ENCODE results near the gene ANP32B.
"Not testable (repeated sequence)": the region's sequence is repeated elsewhere in the genome, so short reads cannot be mapped to it uniquely, and the experiment has no call there.

ANP32B gene

GRCh38 chr9:98018347-98018746 lies 35.2 kb downstream of the ANP32B start:
- Histone ChIP-seq H3K27me3 (ENCODE audit: insufficient read depth, low read length) (no peaks in the 10 kb centered on the region), H3K27ac (ENCODE audit: low read length) (no peak overlapping the region), H3K4me1 (ENCODE audit: insufficient read depth, low read length) (no peaks in the 10 kb centered on the region), H3K9ac (ENCODE audit: low read depth, low read length) (no peak overlapping the region), H3K9me3 (ENCODE audit: insufficient read depth, low read depth, low read length) (no peaks in the 10 kb centered on the region), H3K4me3 (ENCODE audit: low read length) (no peak overlapping the region), H3K36me3 (ENCODE audit: insufficient read depth, low read depth, low read length) (peaks cover 46% of the 10 kb centered on the region)

DNA sequence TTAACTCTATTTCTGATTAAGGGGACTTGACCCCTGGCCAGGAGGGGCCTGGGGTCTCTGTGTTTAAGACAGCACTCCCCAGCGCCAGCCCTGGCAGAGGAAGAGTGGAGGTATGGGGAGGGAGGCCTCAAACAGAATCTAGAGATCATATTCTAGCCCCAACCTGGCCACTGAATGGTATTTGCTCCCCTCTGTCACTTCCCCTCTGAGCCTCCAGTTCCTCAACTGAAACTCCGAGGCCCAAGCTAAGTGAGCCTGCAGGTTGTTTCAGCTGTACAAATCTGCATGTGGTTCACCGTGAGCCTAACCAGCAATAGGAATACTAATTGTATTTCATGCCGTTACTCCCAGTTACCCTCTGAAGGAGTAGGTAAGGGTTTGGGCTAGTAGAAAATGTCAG lies 36.0 kb downstream of the ANP32B start:
- Histone ChIP-seq H3K4me1 (ENCODE audit: insufficient read depth, low read length) (no peaks in the 10 kb centered on the region), H3K9ac (ENCODE audit: low read depth, low read length) (no peak overlapping the region), H3K27ac (ENCODE audit: low read length) (no peak overlapping the region), H3K27me3 (ENCODE audit: insufficient read depth, low read length) (no peaks in the 10 kb centered on the region), H3K9me3 (ENCODE audit: insufficient read depth, low read depth, low read length) (no peaks in the 10 kb centered on the region), H3K4me3 (ENCODE audit: low read length) (no peak overlapping the region), H3K36me3 (ENCODE audit: insufficient read depth, low read depth, low read length) (peaks cover 39% of the 10 kb centered on the region)

- not testable (repeated sequence) for H3K9ac ChIP-seq (ENCODE audit: low read depth, low read length); H3K4me1 ChIP-seq (ENCODE audit: insufficient read depth, low read length); H3K9me3 ChIP-seq (ENCODE audit: insufficient read depth, low read depth, low read length); H3K27ac ChIP-seq (ENCODE audit: low read length); H3K27me3 ChIP-seq (ENCODE audit: insufficient read depth, low read length); H3K4me3 ChIP-seq (ENCODE audit: low read length)
- H3K36me3 ChIP-seq (ENCODE audit: insufficient read depth, low read depth, low read length) = peaks cover 31% of the 10 kb centered on the region
Measured at GRCh38 chr9:98019869-98020268, 36.7 kb downstream of the ANP32B start.

GRCh38 chr9:98020476-98021145 lies 37.5 kb downstream of the ANP32B start:
- Histone ChIP-seq H3K27me3 (ENCODE audit: insufficient read depth, low read length) (no peaks in the 10 kb centered on the region), H3K9ac (ENCODE audit: low read depth, low read length) (no peak overlapping the region), H3K36me3 (ENCODE audit: insufficient read depth, low read depth, low read length) (peaks cover 24% of the 10 kb centered on the region), H3K27ac (ENCODE audit: low read length) (no peak overlapping the region), H3K9me3 (ENCODE audit: insufficient read depth, low read depth, low read length) (no peaks in the 10 kb centered on the region), H3K4me1 (ENCODE audit: insufficient read depth, low read length) (no peaks in the 10 kb centered on the region), H3K4me3 (ENCODE audit: low read length) (no peak overlapping the region)

GRCh38 chr9:98021306-98022040 lies 38.3 kb downstream of the ANP32B start:
- no peaks in the 10 kb centered on the region for H3K27me3 ChIP-seq (ENCODE audit: insufficient read depth, low read length)
- H3K36me3 ChIP-seq (ENCODE audit: insufficient read depth, low read depth, low read length) = peaks cover 15% of the 10 kb centered on the region
- H3K9ac ChIP-seq (ENCODE audit: low read depth, low read length) = no peak overlapping the region
- no peaks in the 10 kb centered on the region for H3K4me1 ChIP-seq (ENCODE audit: insufficient read depth, low read length)
- H3K27ac ChIP-seq (ENCODE audit: low read length) = no peak overlapping the region
- no peaks in the 10 kb centered on the region for H3K9me3 ChIP-seq (ENCODE audit: insufficient read depth, low read depth, low read length)
- no peak overlapping the region for H3K4me3 ChIP-seq (ENCODE audit: low read length)

- Histone ChIP-seq H3K9ac (ENCODE audit: low read depth, low read length) (no peak overlapping the region), H3K4me3 (ENCODE audit: low read length) (no peak overlapping the region)
Measured at GRCh38 chr9:98022447-98022846, 39.3 kb downstream of the ANP32B start.

DNA sequence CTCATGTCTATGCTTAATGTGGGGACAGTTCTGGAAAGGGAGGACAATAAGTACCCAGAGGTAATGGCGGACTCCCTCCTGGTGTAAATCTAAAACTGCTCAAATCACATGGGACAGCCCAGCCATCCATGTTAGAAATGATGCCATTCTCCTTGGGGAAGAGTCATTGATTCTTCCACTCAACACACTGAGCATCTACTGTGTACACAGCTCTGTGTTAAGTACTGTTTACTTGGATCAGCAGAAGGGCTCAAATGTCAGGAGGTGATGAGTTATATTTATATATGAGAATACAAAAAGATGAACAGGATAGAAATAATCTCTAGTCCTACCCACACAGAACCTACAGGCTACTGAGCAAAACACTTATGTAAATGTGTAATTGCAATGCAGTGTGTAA lies 41.6 kb downstream of the ANP32B start:
- Histone ChIP-seq H3K36me3 (ENCODE audit: insufficient read depth, low read depth, low read length) (no peaks in the 10 kb centered on the region), H3K4me1 (ENCODE audit: insufficient read depth, low read length) (no peaks in the 10 kb centered on the region), H3K9me3 (ENCODE audit: insufficient read depth, low read depth, low read length) (no peaks in the 10 kb centered on the region), H3K9ac (ENCODE audit: low read depth, low read length) (no peak overlapping the region; the same call in 1 of the 2 replicates), H3K27me3 (ENCODE audit: insufficient read depth, low read length) (no peaks in the 10 kb centered on the region), H3K4me3 (ENCODE audit: low read length) (no peak overlapping the region), H3K27ac (ENCODE audit: low read length) (no peak overlapping the region)

More at GRCh38 chr9:98022447-98022846, 39.3 kb downstream of the ANP32B start:
- H3K27ac ChIP-seq (ENCODE audit: low read length) = no peak overlapping the region
- H3K9me3 ChIP-seq (ENCODE audit: insufficient read depth, low read depth, low read length) = no peaks in the 10 kb centered on the region
- H3K4me1 ChIP-seq (ENCODE audit: insufficient read depth, low read length) = no peaks in the 10 kb centered on the region
- no peaks in the 10 kb centered on the region for H3K27me3 ChIP-seq (ENCODE audit: insufficient read depth, low read length)
- H3K36me3 ChIP-seq (ENCODE audit: insufficient read depth, low read depth, low read length) = peaks cover 8% of the 10 kb centered on the region

DNA sequence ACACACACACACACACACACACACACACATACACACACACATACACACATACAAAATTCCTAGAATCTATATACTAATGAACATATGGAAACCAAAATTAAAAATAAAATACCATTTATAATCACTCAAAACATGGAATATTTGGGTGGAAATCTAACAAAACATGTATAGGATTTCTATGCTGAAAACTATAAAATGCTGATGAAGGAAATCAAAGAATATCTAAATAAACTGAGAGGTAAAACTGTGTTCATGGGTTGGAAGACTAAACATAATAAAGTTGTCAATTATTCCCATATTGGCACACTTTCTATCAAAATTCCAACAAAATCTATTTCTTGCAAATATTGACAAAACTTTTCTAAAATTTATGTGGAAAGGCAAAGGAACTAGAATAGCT lies 48.0 kb downstream of the ANP32B start:
- Histone ChIP-seq H3K27me3 (ENCODE audit: insufficient read depth, low read length) (peaks cover 13% of the 10 kb centered on the region; the same call in 1 of the 2 replicates), H3K27ac (ENCODE audit: low read length) (no peak overlapping the region), H3K9ac (ENCODE audit: low read depth, low read length) (no peak overlapping the region), H3K36me3 (ENCODE audit: insufficient read depth, low read depth, low read length) (no peaks in the 10 kb centered on the region), H3K4me1 (ENCODE audit: insufficient read depth, low read length) (no peaks in the 10 kb centered on the region), H3K9me3 (ENCODE audit: insufficient read depth, low read depth, low read length) (no peaks in the 10 kb centered on the region), H3K4me3 (ENCODE audit: low read length) (no peak overlapping the region)

DNA sequence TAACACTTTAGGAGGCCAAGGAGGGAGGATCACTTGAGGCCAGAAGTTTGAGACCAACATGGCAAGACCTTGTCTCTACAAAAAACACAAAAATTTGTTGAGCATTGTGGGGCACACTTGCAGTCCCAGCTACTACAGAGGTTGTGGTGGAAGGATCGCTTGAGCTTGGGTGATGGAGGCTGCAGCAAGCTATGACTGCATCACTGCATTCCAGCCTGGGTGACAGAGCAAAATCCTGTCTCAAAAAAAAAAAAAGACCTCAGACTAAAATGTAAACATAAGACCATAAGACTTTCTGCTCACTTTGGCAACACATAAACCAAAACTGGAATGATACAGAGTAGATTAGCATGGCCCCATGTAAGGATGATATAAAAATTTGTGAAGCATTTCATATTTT lies 48.8 kb downstream of the ANP32B start:
- Histone ChIP-seq H3K4me1 (ENCODE audit: insufficient read depth, low read length) (no peaks in the 10 kb centered on the region), H3K9ac (ENCODE audit: low read depth, low read length) (no peak overlapping the region), H3K27me3 (ENCODE audit: insufficient read depth, low read length) (peaks cover 13% of the 10 kb centered on the region; the same call in 1 of the 2 replicates), H3K9me3 (ENCODE audit: insufficient read depth, low read depth, low read length) (no peaks in the 10 kb centered on the region), H3K36me3 (ENCODE audit: insufficient read depth, low read depth, low read length) (no peaks in the 10 kb centered on the region), H3K4me3 (ENCODE audit: low read length) (no peak overlapping the region), H3K27ac (ENCODE audit: low read length) (no peak overlapping the region)

DNA sequence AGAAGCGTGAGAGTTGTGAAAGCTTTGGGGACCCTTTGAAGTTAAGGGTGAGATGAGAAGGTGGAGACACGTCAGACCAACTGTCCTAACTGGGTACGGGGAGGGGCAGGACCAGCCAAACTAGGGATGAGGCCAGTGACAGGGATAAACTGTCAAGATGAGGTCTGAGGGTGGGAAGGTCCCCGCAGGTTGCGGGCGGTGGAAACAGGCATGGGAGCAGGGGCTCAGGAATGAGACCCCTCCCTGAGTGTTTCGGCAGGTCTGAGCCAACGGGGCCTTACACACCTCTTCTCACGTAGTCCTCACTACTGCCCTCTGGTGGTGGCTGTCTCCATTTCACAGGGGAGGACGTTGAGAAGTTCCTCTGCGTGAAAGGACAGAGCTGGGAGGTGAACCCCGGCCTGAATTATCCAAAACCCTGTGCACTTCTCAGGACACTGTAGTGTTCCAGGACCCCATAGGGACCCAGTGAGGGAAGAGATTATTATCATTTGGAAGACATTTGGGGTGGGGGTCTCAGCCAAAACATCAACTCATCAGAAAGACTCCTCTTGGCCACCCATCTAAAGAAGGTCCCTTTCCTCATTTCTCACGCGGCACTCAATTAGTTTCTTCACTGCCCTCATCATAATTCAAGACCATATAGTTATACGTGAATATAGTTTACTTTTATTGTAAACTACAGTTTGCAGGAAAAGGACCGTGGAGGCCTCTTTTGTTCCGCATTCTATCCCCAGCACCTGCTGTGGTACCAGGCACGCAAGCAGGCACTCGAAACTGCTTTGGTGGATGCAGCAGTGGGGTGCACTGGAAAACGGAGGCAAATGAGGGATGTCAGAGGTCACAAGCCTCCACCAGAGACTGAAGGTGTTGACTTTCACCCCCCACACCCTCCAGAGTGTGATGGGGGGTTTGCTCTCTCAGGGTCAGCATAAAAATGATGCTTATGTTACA lies 51.7 kb downstream of the ANP32B start:
- H3K27me3 ChIP-seq (ENCODE audit: insufficient read depth, low read length) = peaks cover 16% of the 10 kb centered on the region; the same call in 1 of the 2 replicates
- no peaks in the 10 kb centered on the region for H3K9me3 ChIP-seq (ENCODE audit: insufficient read depth, low read depth, low read length)
- no peak overlapping the region for H3K4me3 ChIP-seq (ENCODE audit: low read length)
- no peaks in the 10 kb centered on the region for H3K36me3 ChIP-seq (ENCODE audit: insufficient read depth, low read depth, low read length)
- no peak overlapping the region for H3K9ac ChIP-seq (ENCODE audit: low read depth, low read length)
- H3K4me1 ChIP-seq (ENCODE audit: insufficient read depth, low read length) = no peaks in the 10 kb centered on the region
- H3K27ac ChIP-seq (ENCODE audit: low read length) = no peak overlapping the region

DNA sequence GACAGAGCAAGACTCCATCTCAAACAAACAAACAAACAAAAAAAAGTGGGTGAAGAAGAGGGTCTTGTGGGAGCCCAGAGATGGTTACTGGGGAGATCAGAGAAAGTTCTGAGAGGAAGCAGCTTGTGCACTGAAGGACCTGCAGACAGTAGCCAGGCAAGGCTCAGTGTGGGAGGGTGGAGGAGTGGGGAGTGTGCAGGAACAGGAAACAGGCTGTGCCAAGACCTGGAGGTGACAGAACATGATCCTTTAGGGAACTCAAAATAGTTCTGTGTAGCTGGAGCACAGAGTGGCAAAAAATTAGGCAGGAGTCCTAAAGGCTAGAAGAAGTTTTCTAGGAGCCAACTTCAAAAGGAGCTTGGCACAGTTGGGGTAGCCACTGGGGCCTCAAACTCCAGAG lies 54.2 kb downstream of the ANP32B start:
- no peak overlapping the region for H3K9ac ChIP-seq (ENCODE audit: low read depth, low read length)
- H3K27me3 ChIP-seq (ENCODE audit: insufficient read depth, low read length) = peaks cover 20% of the 10 kb centered on the region; the same call in 1 of the 2 replicates
- no peaks in the 10 kb centered on the region for H3K4me1 ChIP-seq (ENCODE audit: insufficient read depth, low read length)
- H3K27ac ChIP-seq (ENCODE audit: low read length) = no peak overlapping the region
- no peaks in the 10 kb centered on the region for H3K36me3 ChIP-seq (ENCODE audit: insufficient read depth, low read depth, low read length)
- no peak overlapping the region for H3K4me3 ChIP-seq (ENCODE audit: low read length)
- H3K9me3 ChIP-seq (ENCODE audit: insufficient read depth, low read depth, low read length) = no peaks in the 10 kb centered on the region

Data from iPS-20b (cell line).